Myocyte (in vitro differentiated cells): Measurements from ENCODE around the gene CAMK1D. TPM values are rescaled to one million over a fixed set of nuclear protein-coding genes. Genes with fewer than 3 reads are reported as not detected.
"Not testable (repeated sequence)": the region's sequence is repeated elsewhere in the genome, so short reads cannot be mapped to it uniquely, and the experiment has no call there.

Experiments
- DNase-seq: peaks from one replicate; pipeline ENCODE4 v3.0.0-alpha.2; 2012; ENCODE audit warnings: low read depth
- total RNA-seq: library from RNA; depleted of rRNA; stranded (reverse); fragments of >200 nt; gene quantifications from 2 replicates; pipeline ENCODE4 v1.2.3, GENCODE V29; 2014

CAMK1D gene
- total RNA-seq, 1 donor from 2014 or later, result 0.96 TPM

DNA sequence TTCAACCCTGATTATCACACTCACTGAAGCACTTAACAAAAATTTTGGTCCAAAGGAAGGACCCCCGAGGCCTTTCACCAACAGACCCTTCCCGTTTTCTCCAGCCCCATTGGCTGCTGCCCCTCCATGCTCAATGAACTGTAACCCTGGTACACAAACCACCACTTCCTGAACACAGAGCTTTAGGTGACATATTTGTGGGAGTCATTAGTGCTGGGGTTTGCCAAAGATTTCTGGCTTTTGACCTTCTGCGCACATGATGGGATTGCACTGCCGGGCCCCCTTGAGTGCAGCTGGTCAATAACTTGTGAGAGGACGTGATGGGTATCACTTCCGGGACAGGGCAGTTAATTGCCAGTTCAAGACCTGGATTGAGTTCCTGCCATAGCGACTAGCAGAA lies 9.0 kb upstream of the CAMK1D start:
- DNase-seq, result no peak

DNA sequence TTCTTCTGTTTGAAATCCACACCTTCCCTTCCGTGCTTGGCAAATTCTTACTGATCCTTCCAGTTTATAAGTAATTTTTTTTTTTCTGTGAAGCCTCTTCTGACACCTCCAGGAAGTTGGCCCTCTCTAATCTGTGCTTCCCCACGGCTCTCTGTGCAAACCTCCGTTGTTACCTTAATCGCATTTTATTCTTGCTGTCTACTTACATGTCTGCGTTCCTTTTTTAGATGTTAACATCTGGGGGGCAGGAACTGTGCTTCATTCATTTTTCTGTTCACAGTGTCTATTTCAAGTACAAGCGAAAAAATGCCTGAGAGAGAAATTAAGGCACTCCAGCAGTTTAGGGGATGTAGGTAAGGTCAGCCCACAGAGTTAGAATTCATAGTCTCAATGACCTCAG lies 8.4 kb upstream of the CAMK1D start:
- no peak for DNase-seq

DNA sequence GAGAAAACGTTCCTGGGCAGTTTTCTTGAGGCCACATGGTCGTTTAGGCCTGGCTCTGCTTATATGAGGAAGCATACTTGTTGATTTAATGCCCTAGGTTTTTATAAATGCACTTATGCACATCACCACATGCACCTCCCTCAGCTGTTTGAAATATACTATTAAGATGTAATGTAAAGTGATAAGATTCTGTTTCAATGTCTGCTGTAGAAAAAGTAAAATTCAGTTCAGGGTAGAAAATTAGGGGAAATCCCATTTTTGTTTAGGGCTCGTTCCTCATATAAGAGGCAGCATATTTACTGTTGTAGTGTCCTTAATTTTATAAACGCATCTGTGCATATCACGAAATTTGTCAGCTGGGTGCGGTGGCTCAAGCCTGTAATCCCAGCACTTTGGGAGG lies 7.8 kb upstream of the CAMK1D start:
- no peak for DNase-seq

DNA sequence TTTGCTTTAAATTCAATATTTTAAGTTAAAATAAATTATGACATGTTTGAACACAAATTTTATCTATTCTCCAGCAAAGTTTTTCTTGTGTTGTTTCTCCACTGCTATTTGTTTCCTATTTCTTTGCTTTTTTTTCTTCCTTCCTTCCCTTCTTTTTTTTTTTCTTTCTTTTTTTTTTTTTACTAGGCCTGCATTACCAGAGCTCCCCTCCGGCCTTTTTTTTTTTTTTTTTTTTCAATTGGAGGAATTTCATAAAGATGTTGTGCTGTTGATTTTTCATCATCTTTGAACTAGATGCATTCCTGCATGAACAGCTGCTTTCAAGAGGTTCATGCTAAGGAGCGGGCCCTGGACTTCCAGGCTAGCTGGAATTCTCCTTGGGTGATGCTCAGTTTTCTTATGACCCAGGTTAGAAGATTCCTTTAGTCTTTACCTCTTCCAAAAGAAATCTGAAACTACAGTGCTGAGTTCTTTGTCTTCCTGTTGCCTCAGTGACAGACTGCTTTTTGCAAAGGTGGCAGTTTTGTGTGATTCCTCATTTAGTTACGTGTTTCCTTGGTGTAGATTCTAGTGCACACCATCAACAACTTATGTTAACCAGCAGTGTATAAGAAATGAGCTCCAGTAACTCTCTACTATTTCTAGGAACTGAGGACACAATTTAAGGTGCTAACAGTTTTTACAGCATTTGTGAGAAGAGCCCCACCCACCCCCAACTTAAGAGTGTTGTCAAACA lies 4.8 kb upstream of the CAMK1D start:
- no peak for DNase-seq

DNA sequence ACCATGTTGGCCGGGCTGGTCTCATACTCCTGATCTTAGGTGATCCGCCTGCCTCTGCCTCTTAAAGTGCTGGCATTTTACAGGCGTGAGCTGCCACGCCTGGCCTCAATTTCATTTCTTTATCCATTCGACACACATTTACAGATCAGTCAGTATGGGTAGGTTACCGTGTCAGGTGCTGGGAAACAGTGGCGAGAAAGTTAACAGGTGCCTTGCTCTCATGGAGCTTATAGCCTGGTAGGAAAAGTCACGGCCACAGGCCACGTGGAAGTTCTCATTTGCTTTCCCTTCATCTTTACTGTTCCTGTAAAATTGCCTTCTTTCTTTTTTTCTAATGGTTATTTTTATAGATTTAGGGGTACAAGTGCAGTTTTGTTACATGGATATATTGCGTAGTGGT lies 2.6 kb upstream of the CAMK1D start:
- no peak for DNase-seq

DNA sequence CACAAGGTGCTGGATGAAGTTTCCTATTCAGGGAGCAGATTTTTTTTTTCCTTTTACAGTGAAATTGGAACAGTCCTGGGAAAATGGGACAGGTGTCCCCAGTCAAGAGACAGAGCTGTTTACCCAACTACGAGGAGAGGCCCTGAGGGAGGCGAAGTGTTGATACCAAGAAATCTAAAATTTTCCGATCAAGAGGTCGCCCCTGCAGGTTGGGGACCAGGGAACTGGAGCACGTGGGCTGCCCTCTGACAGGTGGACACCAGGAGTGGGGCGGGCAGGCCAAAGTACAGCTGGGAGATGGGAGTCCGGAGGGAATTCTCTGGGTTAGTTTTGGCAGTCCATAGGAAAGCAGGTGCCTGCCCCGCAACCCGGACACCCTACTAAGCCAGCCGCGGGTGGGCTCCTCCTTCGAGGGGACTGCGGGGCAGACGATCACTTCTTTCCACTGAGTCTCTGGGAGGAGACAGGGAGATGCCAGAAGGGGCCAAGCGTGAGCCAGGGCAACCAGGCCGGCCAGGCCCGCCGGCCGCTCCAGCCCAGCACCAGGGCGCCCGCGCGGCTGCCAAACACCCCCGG lies 965 bp upstream of the CAMK1D start:
- no peak for DNase-seq

DNA sequence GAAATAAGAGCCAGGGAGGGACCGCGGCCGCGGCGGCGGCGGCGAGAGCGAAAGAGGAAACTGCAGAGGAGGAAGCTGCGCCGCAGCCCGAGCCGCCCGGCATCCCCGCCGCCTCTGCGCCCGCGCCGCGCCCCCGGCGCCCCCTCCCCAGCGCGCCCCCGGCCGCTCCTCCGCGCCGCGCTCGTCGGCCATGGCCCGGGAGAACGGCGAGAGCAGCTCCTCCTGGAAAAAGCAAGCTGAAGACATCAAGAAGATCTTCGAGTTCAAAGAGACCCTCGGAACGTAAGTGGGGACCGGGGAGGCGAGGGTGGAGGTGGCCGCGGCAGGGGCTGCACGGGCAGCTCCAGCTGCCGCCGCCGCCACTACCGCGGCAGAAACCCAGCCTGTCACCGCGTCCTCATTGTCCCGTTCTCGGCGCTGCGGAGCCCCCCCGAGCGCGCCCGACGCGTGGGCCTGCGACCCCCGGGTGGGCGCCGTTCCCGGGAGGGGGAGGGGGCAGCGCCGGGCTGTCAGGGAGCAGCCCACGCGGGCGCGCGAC lies 351 bp downstream of the CAMK1D start:
- DNase-seq, result no peak

DNA sequence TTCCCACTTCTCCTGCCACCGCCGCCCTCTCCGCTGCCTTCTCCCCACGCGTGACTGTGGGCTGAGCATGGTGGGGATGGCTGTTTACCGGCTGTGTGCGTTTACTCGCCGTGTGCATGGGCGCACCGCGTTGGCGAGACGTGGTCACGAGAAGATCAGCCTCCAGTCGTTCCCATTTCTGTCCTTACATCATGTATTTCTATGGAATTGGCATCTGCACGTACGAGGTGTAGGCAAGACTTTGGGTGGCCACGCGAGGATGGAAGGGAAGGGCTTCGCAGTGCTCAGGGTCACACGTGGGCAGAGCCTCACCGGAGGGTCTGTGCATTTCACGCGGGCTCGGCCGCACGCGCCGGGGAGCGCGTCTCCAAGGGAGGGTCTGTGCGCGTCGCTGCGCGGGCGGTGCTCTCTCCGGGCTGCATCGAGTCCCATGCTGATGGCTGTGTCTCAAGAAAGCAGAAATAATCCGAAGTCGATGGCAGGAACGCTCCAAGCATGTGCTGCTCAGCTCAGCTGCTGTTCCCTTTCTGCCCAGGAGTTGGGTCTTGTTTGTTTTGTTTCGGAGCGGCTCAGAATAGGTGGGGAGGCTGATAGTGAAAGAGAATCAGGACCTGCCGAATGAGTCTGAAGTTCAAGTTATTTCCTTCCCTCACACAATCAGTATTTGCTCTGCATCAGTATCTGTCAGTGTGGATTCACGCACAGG lies 973 bp downstream of the CAMK1D start:
- DNase-seq, result peak; percentile 20

DNA sequence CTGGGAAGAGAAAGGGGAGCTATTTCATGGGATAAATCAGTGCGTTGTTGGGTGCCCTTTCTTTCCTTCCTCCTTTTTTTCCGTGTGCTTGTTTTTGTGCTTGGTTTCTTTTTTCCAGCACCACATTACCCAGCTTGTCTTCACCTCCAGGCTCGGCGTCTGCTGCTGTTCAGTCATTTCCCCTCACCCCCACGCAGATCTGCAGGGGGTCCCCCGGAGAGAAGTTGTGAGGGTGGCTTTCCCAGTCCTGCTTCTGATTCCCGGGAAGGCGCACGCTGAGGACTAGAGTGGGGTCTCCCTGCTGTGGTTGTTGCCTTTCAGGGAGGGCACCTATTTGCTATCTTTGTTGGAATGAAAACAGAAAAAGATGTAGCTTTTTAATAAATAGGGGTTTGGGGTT lies 1.6 kb downstream of the CAMK1D start:
- no peak for DNase-seq

DNA sequence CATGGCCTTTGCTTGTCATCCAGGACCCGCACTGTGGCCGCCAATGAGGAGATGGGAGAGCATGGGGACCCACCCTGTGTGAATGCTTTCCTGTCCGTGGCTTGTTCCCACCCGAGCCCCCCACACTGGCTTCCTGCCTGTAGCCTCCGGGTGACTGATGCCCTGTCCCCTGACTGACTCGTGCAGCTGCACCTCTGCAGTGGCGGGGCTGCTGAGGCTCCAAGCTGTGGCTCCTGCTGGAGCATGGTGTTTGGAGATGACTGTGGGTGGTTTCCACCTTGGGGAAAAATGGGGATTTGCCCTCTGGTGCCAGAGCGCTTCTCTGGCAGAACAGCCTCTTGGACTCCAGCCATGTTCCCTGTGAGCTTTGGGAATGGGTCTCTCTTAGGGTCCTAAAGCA lies 2.1 kb downstream of the CAMK1D start:
- DNase-seq, result no peak

DNA sequence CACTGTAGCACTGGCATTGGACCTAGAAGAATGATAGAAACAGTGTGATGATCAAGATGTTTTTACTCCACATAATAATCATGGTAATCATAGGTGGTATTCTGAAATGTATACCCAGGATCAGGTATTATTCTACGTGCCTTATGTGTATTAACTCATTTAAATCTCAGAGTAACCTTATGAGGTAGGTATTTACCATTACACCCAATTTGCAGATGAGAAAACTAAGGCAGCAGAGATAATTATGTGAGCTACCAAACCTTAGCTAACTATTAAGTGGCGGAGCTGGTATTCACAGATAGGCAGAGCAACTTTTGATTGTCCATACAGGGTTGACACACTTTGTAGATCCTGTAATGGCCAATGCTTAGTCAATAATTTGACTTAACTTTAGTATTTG lies 2.5 kb downstream of the CAMK1D start:
- no peak for DNase-seq

DNA sequence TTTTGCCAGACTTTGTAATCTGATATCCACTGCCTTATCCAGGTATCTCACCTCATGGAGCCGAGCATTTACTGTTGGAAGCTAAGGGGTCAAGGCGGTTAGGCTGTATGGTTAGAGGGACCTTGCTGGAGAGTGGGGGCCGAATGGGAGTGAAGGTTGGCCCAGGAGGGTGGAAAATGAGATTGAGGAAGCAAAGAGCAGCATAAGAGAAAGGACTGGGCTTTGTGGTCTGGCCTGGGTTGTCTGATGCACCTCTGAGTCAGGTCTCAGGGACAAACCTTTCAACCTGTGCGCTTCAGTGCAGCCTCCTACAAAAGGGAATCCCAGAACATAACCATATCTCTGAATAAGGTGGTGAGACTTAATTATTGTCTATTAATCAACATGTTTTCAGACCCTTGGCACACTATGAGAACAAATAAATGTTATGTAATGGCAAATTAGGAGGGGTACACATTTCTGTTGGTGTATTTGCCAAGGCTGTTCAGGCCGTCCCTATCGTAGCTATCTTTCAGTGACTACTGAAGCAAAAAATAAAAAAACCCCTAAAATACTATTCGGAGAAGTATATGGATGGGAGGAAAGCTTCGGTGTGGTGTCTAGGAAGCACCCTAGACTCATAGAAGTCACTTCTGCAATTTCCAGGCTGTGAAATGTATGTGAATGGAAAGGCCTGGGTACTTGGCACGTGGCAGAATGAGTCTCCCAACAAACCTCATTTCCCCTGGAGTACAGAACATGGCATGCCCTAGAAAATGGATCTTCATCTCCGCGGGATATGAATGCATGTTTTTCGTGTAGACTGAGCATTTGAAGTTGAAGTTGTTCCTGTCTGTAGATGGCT lies 4.3 kb downstream of the CAMK1D start:
- no peak for DNase-seq

DNA sequence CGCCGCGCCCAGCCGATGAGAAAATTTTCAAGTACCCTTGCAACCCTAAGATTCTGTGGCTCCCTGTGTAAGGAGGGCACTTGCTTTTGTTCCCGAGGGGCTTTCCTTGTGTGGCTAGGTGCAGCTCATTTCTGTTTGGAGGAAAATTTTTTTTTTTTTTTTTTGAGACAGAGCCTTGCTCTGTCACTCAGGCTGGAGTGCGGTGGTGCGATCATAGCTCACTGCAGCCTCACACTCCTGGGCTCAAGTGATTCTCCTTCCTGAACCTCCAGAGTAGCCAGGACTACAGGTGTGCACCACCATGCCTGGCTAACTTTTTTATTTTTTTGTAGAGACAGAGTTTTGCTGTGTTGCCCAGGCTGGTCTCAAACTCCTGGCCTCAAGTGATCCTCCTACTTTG lies 5.3 kb downstream of the CAMK1D start:
- DNase-seq, result not testable (repeated sequence)

DNA sequence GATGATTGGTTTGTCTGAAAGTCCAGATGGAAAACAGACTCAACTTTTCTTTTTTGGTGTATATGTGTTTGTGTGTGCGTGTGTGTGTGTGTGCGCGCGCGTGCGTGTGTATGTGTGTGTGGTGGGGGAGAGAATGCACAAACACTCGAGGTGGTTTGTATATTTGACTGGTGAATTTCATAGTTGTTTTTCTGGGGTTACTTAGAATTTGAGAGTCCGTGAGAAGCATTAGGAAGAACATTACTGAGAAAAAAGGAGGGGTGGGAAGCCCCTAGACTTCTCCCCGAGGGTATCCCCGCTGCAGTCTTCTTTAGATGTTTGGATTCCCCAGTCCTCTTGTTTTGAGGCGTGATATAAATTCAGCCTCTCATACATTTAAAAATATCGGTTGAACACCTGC lies 6.0 kb downstream of the CAMK1D start:
- no peak for DNase-seq

DNA sequence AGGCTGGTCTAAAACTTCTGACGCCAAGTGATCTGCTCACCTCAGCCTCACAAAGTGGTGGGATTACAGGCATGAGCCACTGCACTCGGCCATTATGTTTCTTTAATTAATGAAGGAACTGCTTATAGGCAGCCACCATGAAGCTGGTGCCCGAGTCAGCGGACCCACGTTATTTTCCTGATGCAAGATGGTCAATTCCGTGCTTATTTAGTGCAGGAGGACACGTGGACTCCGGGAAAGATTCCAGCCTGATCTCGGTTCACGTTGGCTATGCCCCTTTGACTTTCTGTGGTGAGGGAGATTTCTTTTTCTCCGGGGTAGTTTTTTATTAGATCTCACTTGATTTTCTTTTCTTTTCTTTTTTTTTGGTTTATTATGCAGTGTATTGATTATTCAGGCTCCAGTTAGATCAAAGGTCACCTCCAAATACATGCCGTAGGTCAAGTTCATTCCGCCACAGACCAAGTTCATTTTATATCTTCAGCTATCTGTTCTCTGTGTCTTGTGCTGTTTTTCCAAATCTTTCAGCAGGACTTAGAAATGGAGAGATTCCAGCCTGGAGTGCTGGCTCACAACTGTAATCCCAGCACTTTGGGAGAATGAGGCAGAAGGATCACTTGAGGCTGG lies 8.3 kb downstream of the CAMK1D start:
- no peak for DNase-seq

DNA sequence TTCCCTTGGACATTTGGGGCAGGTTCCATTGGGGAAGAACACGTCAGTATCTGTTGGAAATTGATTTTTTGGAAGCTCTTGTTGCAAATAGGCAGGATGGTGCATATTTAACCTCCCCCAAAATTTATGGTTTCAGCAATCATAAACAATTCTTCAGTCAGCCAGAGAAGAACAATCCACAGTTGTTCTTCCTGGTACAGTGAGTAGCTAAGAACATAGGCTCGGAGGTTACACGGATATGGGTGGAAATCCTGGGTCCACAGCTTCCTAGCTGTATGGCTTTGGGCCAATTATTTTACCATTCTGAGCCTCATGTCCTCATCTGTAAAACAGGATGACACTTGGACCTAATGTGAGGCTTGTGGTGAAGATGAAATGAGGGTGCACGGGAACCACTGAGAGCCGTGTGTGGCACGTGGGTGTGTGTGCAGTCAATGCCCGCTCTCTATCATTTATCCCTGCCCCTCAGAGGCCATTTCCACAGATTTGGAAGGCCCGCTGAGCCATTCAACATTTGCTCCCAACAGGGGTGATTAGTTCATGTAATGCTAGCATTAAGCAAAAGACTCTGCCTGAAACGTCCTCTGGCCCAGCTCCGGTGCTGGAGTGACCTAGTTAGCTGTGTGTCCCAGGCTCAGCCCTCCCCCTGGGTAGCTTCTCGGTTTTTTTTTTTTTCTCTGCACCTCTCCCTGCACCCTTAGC lies 9.7 kb downstream of the CAMK1D start:
- DNase-seq, result no peak

DNA sequence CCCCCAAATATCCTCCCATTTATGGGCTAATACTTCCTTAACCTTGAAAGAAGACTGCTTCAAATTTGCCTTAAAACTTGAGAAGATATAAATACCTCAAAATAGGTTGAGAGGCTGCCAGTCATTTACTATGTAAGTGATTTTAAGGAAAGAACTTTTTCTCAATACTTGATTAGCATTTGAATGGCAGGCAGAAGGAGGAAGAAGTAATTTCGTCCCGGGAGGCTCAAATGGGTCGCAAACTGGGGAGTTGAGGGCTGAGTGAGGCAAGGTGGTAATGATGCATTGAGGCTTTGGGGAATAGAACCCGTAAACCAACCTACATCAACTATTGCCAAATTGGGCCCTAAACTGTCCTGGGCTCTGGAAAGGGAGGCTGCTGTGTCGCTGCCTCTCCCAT lies 11.1 kb downstream of the CAMK1D start:
- no peak for DNase-seq

DNA sequence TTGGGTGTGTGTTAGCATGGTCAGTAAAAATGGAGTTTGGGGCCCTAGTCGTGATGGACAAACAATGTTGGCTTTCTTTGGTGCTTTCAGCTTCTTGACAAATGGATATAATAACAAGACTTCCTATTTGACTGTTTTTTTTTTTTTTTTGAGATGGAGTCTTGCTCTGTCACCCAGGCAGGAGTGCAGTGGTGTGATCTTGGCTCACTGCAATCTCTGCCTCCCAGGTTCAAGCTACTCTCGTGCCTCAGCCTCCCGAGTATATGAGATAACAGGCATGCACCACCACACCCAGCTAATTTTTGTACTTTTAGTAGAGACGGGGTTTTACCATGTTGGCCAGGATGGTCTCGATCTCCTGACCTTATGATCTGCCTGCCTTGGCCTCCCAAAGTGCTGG lies 11.8 kb downstream of the CAMK1D start:
- not testable (repeated sequence) for DNase-seq

DNA sequence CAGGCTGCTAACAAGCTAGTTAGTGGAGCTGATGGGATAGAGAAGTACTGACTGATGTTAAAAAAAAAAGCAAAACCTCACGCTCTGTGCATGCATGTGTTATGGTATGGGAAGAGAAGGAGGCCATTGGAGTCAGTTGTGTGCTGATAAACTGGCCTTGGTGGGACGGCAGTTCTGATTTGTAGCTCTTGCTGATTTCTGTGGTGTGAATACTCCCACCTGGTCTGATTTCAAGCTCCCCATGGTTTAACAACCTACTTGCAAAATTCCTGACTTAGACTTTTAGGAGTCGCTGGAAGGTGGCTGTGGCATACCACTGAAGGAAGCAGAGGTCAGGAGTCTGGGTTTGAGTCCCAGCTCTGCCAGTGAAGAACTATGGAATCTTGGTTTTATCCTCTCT lies 15.2 kb downstream of the CAMK1D start:
- DNase-seq, result no peak

DNA sequence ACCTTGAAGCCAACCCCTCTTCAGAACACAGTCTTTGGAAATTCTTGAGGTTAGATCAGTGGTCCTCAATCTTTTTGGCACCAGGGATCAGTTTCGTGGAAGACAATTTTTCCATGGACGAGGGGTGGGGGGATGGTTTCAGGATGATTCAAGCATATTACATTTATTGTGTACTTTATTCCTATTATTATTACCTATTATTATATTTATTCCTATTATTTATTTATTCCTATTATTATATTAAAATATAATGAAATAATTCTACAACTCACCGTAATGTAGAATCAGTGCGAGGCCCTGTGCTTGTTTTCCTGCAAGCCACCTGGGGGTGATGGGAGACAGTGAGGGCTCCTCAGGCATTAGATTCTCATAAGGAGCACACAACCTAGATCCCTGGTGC lies 17.9 kb downstream of the CAMK1D start:
- no peak for DNase-seq
